ENCODE results near the gene FAM120B. TPM values are rescaled to one million over a fixed set of nuclear protein-coding genes. Genes with fewer than 3 reads are reported as not detected.

Gene FAM120B
- total RNA-seq, 1 experiment from 2014 or later: 15.2 TPM

- TF ChIP-seq ZNF121 (CRISPR knock-in tag; IDR thresholded peaks at IDR 0.05): no peak
These were observed 32.9 kb upstream of the FAM120B start (continued) for GRCh38 chr6:170273681-170274080.

- H3K4me1 Mint-ChIP-seq: peaks cover 15% of the 10 kb centered on the region
- ChIA-PET CTCF (no interaction called here), POLR2A (no interaction called here)
These were observed 31.6 kb upstream of the FAM120B start for GRCh38 chr6:170274713-170275560.

More at GRCh38 chr6:170274713-170275560, 31.6 kb upstream of the FAM120B start:
- ATAC-seq (no peak), DNase-seq (ENCODE audit: low spot score) (no peak)
- H3K4me3 Mint-ChIP-seq: no peak overlapping the region
- H3K36me3 Mint-ChIP-seq: no peaks in the 10 kb centered on the region
- H3K27me3 Mint-ChIP-seq (ENCODE audit: low read depth): peaks cover 16% of the 10 kb centered on the region
- no peak overlapping the region for H3K27ac Mint-ChIP-seq
- no peak for TF ChIP-seq TCF7 (CRISPR knock-in tag; IDR thresholded peaks at IDR 0.05; ENCODE audit: low read depth)
- no peak for TF ChIP-seq ETV6 (CRISPR knock-in tag; IDR thresholded peaks at IDR 0.05)
- TF ChIP-seq AFF4 (CRISPR knock-in tag; IDR thresholded peaks at IDR 0.05; ENCODE audit: borderline replicate concordance): no peak
- no peak for TF ChIP-seq IRF2 (CRISPR knock-in tag; IDR thresholded peaks at IDR 0.05; ENCODE audit: borderline replicate concordance, low read depth)
- no peak for TF ChIP-seq FOXP4 (CRISPR knock-in tag; IDR thresholded peaks at IDR 0.05)
- no peak for TF ChIP-seq NR2C2 (CRISPR knock-in tag; IDR thresholded peaks at IDR 0.05)
- no peak for TF ChIP-seq GRHL2 (CRISPR knock-in tag; IDR thresholded peaks at IDR 0.05; ENCODE audit: insufficient replicate concordance, severe bottlenecking)
- no peak for TF ChIP-seq TEAD4 (CRISPR knock-in tag; IDR thresholded peaks at IDR 0.05)
- TF ChIP-seq EMX1 (CRISPR knock-in tag; IDR thresholded peaks at IDR 0.05): no peak
- TF ChIP-seq IRF1 (CRISPR knock-in tag; IDR thresholded peaks at IDR 0.05): no peak
- no peak for TF ChIP-seq GTF2I (CRISPR knock-in tag; conservative IDR thresholded peaks at IDR 0.05)
- TF ChIP-seq ZNF263 (CRISPR knock-in tag; IDR thresholded peaks at IDR 0.05; ENCODE audit: low read depth): no peak
- TF ChIP-seq ZNF281 (CRISPR knock-in tag; IDR thresholded peaks at IDR 0.05): no peak
- no peak for TF ChIP-seq ATF1 (CRISPR knock-in tag; IDR thresholded peaks at IDR 0.05)
- TF ChIP-seq ZNF416 (CRISPR knock-in tag; IDR thresholded peaks at IDR 0.05): no peak
- no peak for TF ChIP-seq JUN (CRISPR knock-in tag; IDR thresholded peaks at IDR 0.05)
- no peak for TF ChIP-seq FOXK1 (CRISPR knock-in tag; IDR thresholded peaks at IDR 0.05)
- no peaks in the 10 kb centered on the region for H3K9me3 Mint-ChIP-seq

All from WTC11 (cell line).